ENCODE measurements around the gene SOX21. TPM values are rescaled to one million over a fixed set of nuclear protein-coding genes. Genes with fewer than 3 reads are reported as not detected.

The SOX21 gene
- total and polyA plus RNA-seq, 2 experiments from 2014 or later, result 1.7 to 3.5 TPM

- TF ChIP-seq CTCF (conservative IDR thresholded peaks at IDR 0.05; ENCODE audit: low read depth in 2 of 2), result no peak
- TF ChIP-seq ZNF331 (CRISPR knock-in tag; IDR thresholded peaks at IDR 0.05; ENCODE audit: low read depth), result no peak
- TF ChIP-seq EZH2phosphoT487 (IDR thresholded peaks at IDR 0.05; ENCODE audit: unreplicated experiment), result no peak
- no peak for TF ChIP-seq CREB1 (CRISPR knock-in tag; IDR thresholded peaks at IDR 0.05; ENCODE audit: low read depth)
- TF ChIP-seq JUNB (IDR thresholded peaks at IDR 0.05; ENCODE audit: unreplicated experiment), result no peak
- no peak for TF ChIP-seq NANOG (IDR thresholded peaks at IDR 0.05; ENCODE audit: borderline replicate concordance)
- TF ChIP-seq REST (IDR thresholded peaks at IDR 0.05; ENCODE audit: unreplicated experiment), result no peak
Measured at GRCh38 chr13:94717916-94718315, 5.6 kb upstream of the SOX21 start (continued).

GRCh38 chr13:94716016-94716415 lies 3.7 kb upstream of the SOX21 start:
- Mint-ChIP-seq H3K27ac (no peak overlapping the region), H3K4me3 (no peak overlapping the region), H3K27me3 (ENCODE audit: insufficient read depth, low read depth, poor library complexity) (peaks cover 27% of the 10 kb centered on the region), H3K9me3 (no peaks in the 10 kb centered on the region; the same call in 2 of the 3 replicates), H3K36me3 (ENCODE audit: low read depth) (no peaks in the 10 kb centered on the region), H3K4me1 (peaks cover 29% of the 10 kb centered on the region)
- Histone ChIP-seq H3K9me2 (ENCODE audit: insufficient read depth) (no peaks in the 10 kb centered on the region), H3K36me3 (ENCODE audit: insufficient read depth) (no peaks in the 10 kb centered on the region), H3K27me3 (ENCODE audit: insufficient read depth) (peaks cover 41% of the 10 kb centered on the region), H3K4me2 (no peak overlapping the region), H2AFZ (no peak overlapping the region), H3F3A (replicated peaks; ENCODE audit: low read depth) (no peaks in the 10 kb centered on the region), H3K79me2 (replicated peaks; ENCODE audit: insufficient read depth) (no peaks in the 10 kb centered on the region), H3K4me3 (no peak overlapping the region), H4K20me1 (replicated peaks; ENCODE audit: insufficient read depth) (no peaks in the 10 kb centered on the region), H3K4me1 (ENCODE audit: insufficient read depth) (peaks cover 32% of the 10 kb centered on the region), H3K27ac (ENCODE audit: low read depth) (no peak overlapping the region)
- ATAC-seq (no peak), DNase-seq (ENCODE audit: low spot score) (peak; percentile 71)
- TF ChIP-seq ETS1 (IDR thresholded peaks at IDR 0.05), result no peak
- no peak for TF ChIP-seq EZH2 (IDR thresholded peaks at IDR 0.05; ENCODE audit: low read depth, unreplicated experiment)
- TF ChIP-seq POLR2AphosphoS5 (IDR thresholded peaks at IDR 0.05; ENCODE audit: low read depth), result no peak
- TF ChIP-seq ZNF462 (CRISPR knock-in tag; IDR thresholded peaks at IDR 0.05), result no peak
- TF ChIP-seq STAT1 (IDR thresholded peaks at IDR 0.05; ENCODE audit: unreplicated experiment), result no peak

Measured in GM23338 (cell line).